DMS79 treated with DMSO at 0.1 percent for 48 hours (cell line): ENCODE results near the gene LRRC28.

Experiments used
- DNase-seq: peaks from one replicate; lab custom pipeline; 2025; lab: John Stamatoyannopoulos, UW

The LRRC28 gene

GRCh38 chr15:99306694-99307338 lies 55.5 kb downstream of the LRRC28 start:
- peak; percentile 71 for DNase-seq

- DNase-seq, result no peak
Observed at GRCh38 chr15:99307735-99308134, 56.5 kb downstream of the LRRC28 start.

- no peak for DNase-seq
Observed at GRCh38 chr15:99310745-99311144, 59.5 kb downstream of the LRRC28 start.

- no peak for DNase-seq
Observed at GRCh38 chr15:99312228-99312627, 60.9 kb downstream of the LRRC28 start.

GRCh38 chr15:99312794-99313193 lies 61.5 kb downstream of the LRRC28 start:
- DNase-seq, result no peak

GRCh38 chr15:99315636-99316035 lies 64.4 kb downstream of the LRRC28 start:
- no peak for DNase-seq

GRCh38 chr15:99320374-99321215 lies 69.3 kb downstream of the LRRC28 start:
- DNase-seq, result no peak

- DNase-seq, result no peak
Observed at GRCh38 chr15:99321468-99321867, 70.2 kb downstream of the LRRC28 start.

- no peak for DNase-seq
Observed at GRCh38 chr15:99322643-99323405, 71.5 kb downstream of the LRRC28 start.

GRCh38 chr15:99324082-99324620 lies 72.9 kb downstream of the LRRC28 start:
- no peak for DNase-seq

GRCh38 chr15:99324700-99325099 lies 73.4 kb downstream of the LRRC28 start:
- no peak for DNase-seq

GRCh38 chr15:99326235-99326634 lies 75.0 kb downstream of the LRRC28 start:
- DNase-seq, result no peak

- no peak for DNase-seq
Observed at GRCh38 chr15:99328106-99329072, 77.1 kb downstream of the LRRC28 start.

GRCh38 chr15:99331381-99331780 lies 80.1 kb downstream of the LRRC28 start:
- DNase-seq, result no peak

GRCh38 chr15:99333413-99333812 lies 82.1 kb downstream of the LRRC28 start:
- no peak for DNase-seq

- DNase-seq, result no peak
Observed at GRCh38 chr15:99333981-99334380, 82.7 kb downstream of the LRRC28 start.

GRCh38 chr15:99335508-99335907 lies 84.2 kb downstream of the LRRC28 start:
- DNase-seq, result peak; percentile 21

GRCh38 chr15:99336794-99337193 lies 85.5 kb downstream of the LRRC28 start:
- no peak for DNase-seq

- no peak for DNase-seq
Observed at GRCh38 chr15:99340347-99340746, 89.1 kb downstream of the LRRC28 start.

- DNase-seq, result no peak
Observed at GRCh38 chr15:99341786-99342185, 90.5 kb downstream of the LRRC28 start.

- no peak for DNase-seq
Observed at GRCh38 chr15:99343208-99343607, 91.9 kb downstream of the LRRC28 start.
